Effector memory CD8-positive, alpha-beta T cell (primary cell): ENCODE measurements around the gene LATS2.

ENCODE experiments used
- ATAC-seq: fragments of 150-1000 bp; cut with Tn5 transposase; replicated peaks from 2 replicates; pipeline ENCODE4 v1.10.0; 2021; ENCODE audit warnings: mild to moderate bottlenecking, moderate library complexity
- DNase-seq, 3 experiments: peaks; one replicate each; pipeline ENCODE4 v3.0.0; 2021
- H3K27ac Mint-ChIP-seq, 2 donors: one replicate each; pipeline ENCODE4 v1.8.0; 2022; ENCODE audit warnings: mild to moderate bottlenecking in 2 of 2, mixed read lengths in 2 of 2, moderate library complexity in 2 of 2
- H3K27me3 Mint-ChIP-seq, 2 donors: one replicate each; pipeline ENCODE4 v1.8.0; 2022; ENCODE audit warnings: mixed read lengths in 2 of 2
- H3K36me3 Mint-ChIP-seq: one replicate; pipeline ENCODE4 v1.8.0; 2022; ENCODE audit warnings: mild to moderate bottlenecking, moderate library complexity, mixed read lengths; ENCODE audit not compliant: insufficient read depth
- H3K4me1 Mint-ChIP-seq, 2 donors: one replicate each; pipeline ENCODE4 v1.8.0; 2022; ENCODE audit warnings: low read depth in 2 of 2, mixed read lengths in 2 of 2
- H3K4me3 Mint-ChIP-seq, 2 donors: one replicate each; pipeline ENCODE4 v1.8.0; 2022; ENCODE audit warnings: mild to moderate bottlenecking in 2 of 2, mixed read lengths in 2 of 2, moderate library complexity in 2 of 2
- H3K9me3 Mint-ChIP-seq, 2 donors: one replicate each; pipeline ENCODE4 v1.8.0; 2022; ENCODE audit warnings: mixed read lengths in 2 of 2

Gene LATS2

DNA sequence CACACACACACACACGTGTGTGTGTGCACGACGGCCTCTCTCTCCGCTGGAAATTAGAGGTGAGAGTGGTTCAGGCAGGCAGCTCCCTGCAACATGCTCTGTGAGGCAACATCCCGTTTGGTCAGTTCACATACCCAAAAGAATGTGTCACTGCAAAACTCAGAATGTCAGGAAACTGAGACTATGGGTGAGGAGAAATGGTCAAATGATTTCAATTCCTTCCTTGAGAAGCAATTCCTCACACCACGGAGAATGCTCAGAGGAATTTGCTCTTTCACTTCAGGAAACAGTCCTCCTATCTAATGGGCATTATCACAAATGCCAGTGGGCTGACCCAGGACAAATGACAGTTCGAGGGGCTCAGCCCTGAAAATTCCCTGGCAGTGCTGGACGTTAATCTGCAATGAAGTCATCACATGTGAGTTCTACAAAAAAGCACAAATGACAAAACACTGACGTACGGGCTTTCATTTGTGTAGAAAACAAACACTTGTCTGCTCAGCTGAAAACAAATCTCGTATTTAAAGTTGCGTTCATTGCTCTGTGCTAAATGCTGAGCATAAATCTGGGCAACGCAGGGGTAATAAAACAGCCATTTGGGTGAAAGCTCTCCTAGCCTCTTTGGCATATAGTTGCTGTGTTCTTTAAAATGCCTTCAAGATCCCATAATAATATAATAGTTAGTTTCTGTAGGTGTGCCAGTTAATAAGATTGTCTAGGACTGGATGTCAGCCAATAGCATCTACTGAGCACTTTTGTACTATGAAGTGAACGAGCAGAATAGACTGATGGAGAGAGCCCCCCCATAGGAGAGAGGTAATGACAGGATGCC, 18.6 kb upstream of the LATS2 start:
- peaks cover 15 to 20% of the 10 kb centered on the region in 2 donors for H3K27me3 Mint-ChIP-seq
- H3K9me3 Mint-ChIP-seq, result no peaks in the 10 kb centered on the region
- peaks cover 5% of the 10 kb centered on the region in 2 donors for H3K4me1 Mint-ChIP-seq
- H3K4me3 Mint-ChIP-seq, result no peak overlapping the region
- no peaks in the 10 kb centered on the region for H3K36me3 Mint-ChIP-seq
- DNase-seq (no peak), ATAC-seq (no peak)
- H3K27ac Mint-ChIP-seq, result no peak overlapping the region

DNA sequence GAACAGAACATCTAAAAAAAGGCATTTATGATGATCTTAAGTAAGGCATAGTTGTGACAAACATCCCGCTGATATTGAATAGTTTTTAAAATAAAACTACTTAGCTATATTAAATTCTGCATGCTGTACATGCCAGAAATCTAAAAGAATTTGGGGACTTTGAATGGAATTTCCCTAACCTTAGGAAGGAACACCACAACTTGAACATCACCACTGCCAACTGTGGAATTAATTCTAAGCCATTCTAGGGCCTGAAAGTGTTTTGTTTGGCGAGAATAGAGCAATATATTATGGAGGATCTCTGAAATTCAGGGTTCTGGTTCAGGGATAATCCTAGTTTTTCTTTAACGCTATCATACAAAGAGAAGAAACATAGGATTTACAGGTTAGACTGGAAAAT, 17.8 kb upstream of the LATS2 start:
- Mint-ChIP-seq H3K4me1 (peaks cover 12 to 13% of the 10 kb centered on the region in 2 donors), H3K27me3 (peaks cover 15 to 19% of the 10 kb centered on the region in 2 donors), H3K27ac (no peak overlapping the region), H3K9me3 (no peaks in the 10 kb centered on the region), H3K4me3 (no peak overlapping the region), H3K36me3 (no peaks in the 10 kb centered on the region)
- DNase-seq (no peak), ATAC-seq (no peak)

GRCh38 chr13:21078501-21078900, 17.1 kb upstream of the LATS2 start:
- Mint-ChIP-seq H3K36me3 (peaks cover 5% of the 10 kb centered on the region), H3K4me3 (no peak overlapping the region), H3K27me3 (peaks cover 15 to 19% of the 10 kb centered on the region in 2 donors), H3K9me3 (no peaks in the 10 kb centered on the region), H3K27ac (no peak overlapping the region), H3K4me1 (peaks cover 16 to 17% of the 10 kb centered on the region in 2 donors)
- ATAC-seq, result no peak
- no peak for DNase-seq

- H3K36me3 Mint-ChIP-seq, result peaks cover 5% of the 10 kb centered on the region
- no peaks in the 10 kb centered on the region for H3K9me3 Mint-ChIP-seq
- H3K27ac Mint-ChIP-seq, result no peak overlapping the region
- peaks cover 15 to 19% of the 10 kb centered on the region in 2 donors for H3K27me3 Mint-ChIP-seq
- H3K4me3 Mint-ChIP-seq, result peak overlapping the region; percentile 38 to 50
- H3K4me1 Mint-ChIP-seq, result peaks cover 16 to 17% of the 10 kb centered on the region in 2 donors
- DNase-seq (no peak), ATAC-seq (no peak)
These were observed 16.5 kb upstream of the LATS2 start for GRCh38 chr13:21077788-21078353.

GRCh38 chr13:21077076-21077787, 15.8 kb upstream of the LATS2 start:
- peaks cover 15 to 19% of the 10 kb centered on the region in 2 donors for H3K27me3 Mint-ChIP-seq
- peaks cover 16 to 17% of the 10 kb centered on the region in 2 donors for H3K4me1 Mint-ChIP-seq
- ATAC-seq (no peak), DNase-seq (no peak)
- H3K27ac Mint-ChIP-seq, result no peak overlapping the region
- H3K36me3 Mint-ChIP-seq, result peaks cover 5% of the 10 kb centered on the region
- H3K9me3 Mint-ChIP-seq, result no peaks in the 10 kb centered on the region
- H3K4me3 Mint-ChIP-seq, result peak overlapping the region; percentile 38 to 50

DNA sequence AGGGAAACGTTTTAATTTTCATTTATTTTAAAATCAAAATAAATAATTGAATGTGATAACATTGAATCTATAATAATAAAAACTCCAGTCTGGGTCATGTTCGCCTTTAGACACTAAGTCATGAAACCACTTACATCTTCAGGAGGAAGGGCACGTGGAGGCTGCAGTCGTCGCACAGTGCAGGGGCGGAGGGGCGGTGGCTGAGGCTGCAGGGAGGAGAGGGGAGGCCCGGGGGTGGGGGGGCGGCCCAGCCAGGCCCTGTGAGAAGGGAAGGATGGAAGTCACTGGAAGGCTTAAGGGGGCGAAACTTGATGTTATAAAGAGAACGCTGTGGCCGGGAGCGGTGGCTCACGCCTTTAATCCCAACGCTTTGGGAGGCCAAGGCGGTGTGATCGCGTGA, 14.9 kb upstream of the LATS2 start:
- Mint-ChIP-seq H3K36me3 (peaks cover 5% of the 10 kb centered on the region), H3K4me1 (peaks cover 16 to 18% of the 10 kb centered on the region in 2 donors), H3K27me3 (peaks cover 15 to 21% of the 10 kb centered on the region in 2 donors), H3K27ac (no peak overlapping the region), H3K4me3 (peak overlapping the region in 1 of 2 donors; percentile 23), H3K9me3 (no peaks in the 10 kb centered on the region)
- ATAC-seq (no peak), DNase-seq (no peak)

GRCh38 chr13:21075379-21076249, 14.2 kb upstream of the LATS2 start:
- H3K27me3 Mint-ChIP-seq, result peaks cover 15 to 25% of the 10 kb centered on the region in 2 donors
- peak overlapping the region; percentile 82 to 93 for H3K27ac Mint-ChIP-seq
- DNase-seq (peak in 2 of 3 experiments; percentile 14 to 19), ATAC-seq (peak; percentile 60)
- peaks cover 5% of the 10 kb centered on the region for H3K36me3 Mint-ChIP-seq
- peak overlapping the region; percentile 78 to 80 for H3K4me3 Mint-ChIP-seq
- H3K4me1 Mint-ChIP-seq, result peaks cover 19 to 21% of the 10 kb centered on the region in 2 donors
- H3K9me3 Mint-ChIP-seq, result no peaks in the 10 kb centered on the region

DNA sequence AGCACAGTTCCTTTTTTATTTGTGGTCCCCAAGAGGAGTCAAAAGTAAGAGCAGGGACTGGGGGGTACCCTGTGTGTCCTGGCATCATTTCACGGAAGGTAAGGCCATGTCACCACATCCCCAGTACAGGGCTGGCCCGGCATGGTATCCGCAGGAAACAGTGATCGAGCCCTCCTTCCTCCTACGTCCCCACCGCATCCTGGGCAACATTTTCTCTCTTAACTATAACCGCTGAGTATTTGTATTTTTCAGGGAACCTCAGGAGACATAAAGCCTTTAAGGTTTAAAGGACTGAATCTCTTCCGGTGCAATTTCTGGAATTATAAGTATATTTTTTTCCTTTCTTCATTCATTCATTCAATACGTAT, 13.6 kb upstream of the LATS2 start:
- peaks cover 5% of the 10 kb centered on the region for H3K36me3 Mint-ChIP-seq
- H3K9me3 Mint-ChIP-seq, result no peaks in the 10 kb centered on the region
- peaks cover 15 to 25% of the 10 kb centered on the region in 2 donors for H3K27me3 Mint-ChIP-seq
- peaks cover 19 to 21% of the 10 kb centered on the region in 2 donors for H3K4me1 Mint-ChIP-seq
- H3K27ac Mint-ChIP-seq, result peak overlapping the region; percentile 82 to 93
- peak overlapping the region; percentile 78 to 80 for H3K4me3 Mint-ChIP-seq
- ATAC-seq, result peak; percentile 81
- peak in 2 of 3 experiments; percentile 20 to 23 for DNase-seq

DNA sequence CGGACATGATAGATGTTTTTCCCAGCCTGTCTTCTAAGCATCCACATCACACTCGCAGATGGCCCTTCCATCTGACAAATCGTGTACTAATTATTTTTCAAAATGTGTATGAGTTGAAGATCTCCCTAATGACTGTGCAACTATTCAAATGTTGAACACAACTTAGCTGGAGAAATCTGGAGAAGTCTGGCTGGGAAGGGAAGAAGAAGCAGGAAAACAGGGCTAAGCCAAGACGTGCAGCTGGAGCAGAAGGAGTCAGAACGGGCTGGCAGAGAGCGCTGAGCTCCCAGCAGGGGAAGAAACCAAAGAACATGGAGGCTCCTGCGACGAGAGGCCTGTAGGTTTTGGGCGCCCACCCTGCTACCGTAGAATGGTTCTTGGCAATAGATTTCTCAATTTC, 13.2 kb upstream of the LATS2 start:
- DNase-seq (no peak), ATAC-seq (no peak)
- Mint-ChIP-seq H3K27me3 (peaks cover 15 to 25% of the 10 kb centered on the region in 2 donors), H3K4me1 (peaks cover 19 to 21% of the 10 kb centered on the region in 2 donors), H3K9me3 (no peaks in the 10 kb centered on the region), H3K27ac (peak overlapping the region; percentile 82 to 93), H3K4me3 (peak overlapping the region; percentile 78 to 80), H3K36me3 (peaks cover 5% of the 10 kb centered on the region)

DNA sequence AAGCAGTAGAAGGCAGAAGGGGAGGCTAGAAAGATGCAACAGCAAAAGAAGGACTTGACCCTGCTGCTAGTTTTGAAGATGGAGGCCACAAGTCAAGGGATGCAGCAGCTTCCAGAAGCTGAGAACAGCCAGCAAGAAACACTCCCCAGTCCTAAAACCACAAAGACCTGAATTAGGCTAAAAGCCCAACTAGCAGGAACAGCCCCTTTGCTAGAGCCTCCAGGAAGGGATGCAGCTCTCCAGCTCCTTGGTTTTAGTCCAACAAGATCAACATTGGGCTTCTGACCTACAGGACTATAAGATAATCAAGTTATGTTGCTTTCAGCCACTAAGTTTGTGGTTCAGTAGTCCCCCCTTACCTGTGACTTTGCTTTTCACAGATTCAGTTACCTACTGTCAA, 10.5 kb upstream of the LATS2 start:
- Mint-ChIP-seq H3K27ac (peak overlapping the region; percentile 2 to 14), H3K4me1 (peaks cover 19 to 21% of the 10 kb centered on the region in 2 donors), H3K36me3 (peaks cover 5% of the 10 kb centered on the region), H3K9me3 (no peaks in the 10 kb centered on the region), H3K27me3 (peaks cover under 1 to 6% of the 10 kb centered on the region in 2 donors), H3K4me3 (no peak overlapping the region)
- no peak for ATAC-seq
- DNase-seq, result no peak

DNA sequence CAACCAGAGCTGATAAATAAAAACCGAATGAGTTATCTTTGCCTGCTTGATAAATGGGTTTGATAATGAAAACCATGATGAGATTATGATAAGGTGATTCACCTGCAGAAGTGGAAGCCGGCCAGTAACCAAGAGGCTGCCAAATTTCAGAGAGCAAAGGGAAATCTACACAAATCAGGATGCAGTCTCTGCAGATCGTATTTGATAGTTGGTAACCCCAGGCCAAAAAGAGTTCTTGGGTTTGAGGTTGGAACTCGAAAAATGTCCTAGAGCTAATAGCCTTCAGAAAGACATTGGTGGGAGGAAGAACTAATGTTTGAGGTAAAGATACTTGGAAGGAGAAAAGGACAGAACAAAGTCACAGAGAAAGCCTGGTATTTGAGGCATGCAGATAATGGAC, 9.6 kb upstream of the LATS2 start:
- H3K4me1 Mint-ChIP-seq, result peaks cover 19 to 21% of the 10 kb centered on the region in 2 donors
- H3K27ac Mint-ChIP-seq, result no peak overlapping the region
- H3K4me3 Mint-ChIP-seq, result no peak overlapping the region
- H3K9me3 Mint-ChIP-seq, result no peaks in the 10 kb centered on the region
- ATAC-seq (no peak), DNase-seq (no peak)
- peaks cover 5% of the 10 kb centered on the region for H3K36me3 Mint-ChIP-seq
- peaks cover 0 to 6% of the 10 kb centered on the region in 2 donors for H3K27me3 Mint-ChIP-seq

GRCh38 chr13:21069561-21070004, 8.2 kb upstream of the LATS2 start:
- DNase-seq (no peak), ATAC-seq (no peak)
- Mint-ChIP-seq H3K4me1 (peaks cover 10 to 12% of the 10 kb centered on the region in 2 donors), H3K27ac (no peak overlapping the region), H3K27me3 (peaks cover 0 to 6% of the 10 kb centered on the region in 2 donors), H3K9me3 (no peaks in the 10 kb centered on the region), H3K36me3 (peaks cover 5% of the 10 kb centered on the region), H3K4me3 (no peak overlapping the region)

GRCh38 chr13:21067848-21068247, 6.5 kb upstream of the LATS2 start:
- Mint-ChIP-seq H3K9me3 (no peaks in the 10 kb centered on the region), H3K27me3 (peaks cover 0 to 9% of the 10 kb centered on the region in 2 donors), H3K27ac (no peak overlapping the region), H3K36me3 (no peaks in the 10 kb centered on the region), H3K4me3 (no peak overlapping the region), H3K4me1 (peaks cover 3 to 8% of the 10 kb centered on the region in 2 donors)
- ATAC-seq, result no peak
- DNase-seq, result no peak
